Glutamatergic neuron (in vitro differentiated cells): Measurements from ENCODE around the gene LRRTM2. TPM values are rescaled to one million over a fixed set of nuclear protein-coding genes. Genes with fewer than 3 reads are reported as not detected.

Experiments
- DNase-seq: peaks from one replicate; pipeline ENCODE4 v3.0.0; 2022
- H3K27ac Mint-ChIP-seq: one replicate; pipeline ENCODE4 v1.8.0; 2020; ENCODE audit warnings: mild to moderate bottlenecking, mixed read lengths, inconsistent platforms; ENCODE audit not compliant: unreplicated experiment
- H3K27me3 Mint-ChIP-seq: one replicate; pipeline ENCODE4 v1.8.0; 2020; ENCODE audit warnings: mild to moderate bottlenecking, moderate library complexity, mixed read lengths, inconsistent platforms; ENCODE audit not compliant: unreplicated experiment
- H3K36me3 Mint-ChIP-seq: one replicate; pipeline ENCODE4 v1.8.0; 2020; ENCODE audit warnings: mild to moderate bottlenecking, mixed read lengths, inconsistent platforms; ENCODE audit not compliant: unreplicated experiment
- H3K4me1 Mint-ChIP-seq: one replicate; pipeline ENCODE4 v1.8.0; 2020; ENCODE audit warnings: mild to moderate bottlenecking, low read depth, mixed read lengths, inconsistent platforms; ENCODE audit not compliant: unreplicated experiment
- H3K4me3 Mint-ChIP-seq: one replicate; pipeline ENCODE4 v1.8.0; 2020; ENCODE audit warnings: mild to moderate bottlenecking, mixed read lengths, inconsistent platforms; ENCODE audit not compliant: unreplicated experiment
- H3K9me3 Mint-ChIP-seq: one replicate; pipeline ENCODE4 v1.8.0; 2020; ENCODE audit warnings: mild to moderate bottlenecking, moderate library complexity, mixed read lengths, inconsistent platforms; ENCODE audit not compliant: unreplicated experiment
- CTCF ChIP-seq: fragments of 200-600 bp; sonication (generic); IDR thresholded peaks from one replicate; pipeline ENCODE4 v1.5.0; 2021; ENCODE audit not compliant: partially characterized antibody, unreplicated experiment
- total RNA-seq: library from RNA; stranded (reverse); fragmentation: NEBNext Ultra II Directional; extraction: Animal tissue kit (Norgen Biotek cat#: 25700); gene quantifications from one replicate; pipeline ENCODE4 v1.2.1, GENCODE V29; 2021; ENCODE audit not compliant: unreplicated experiment

LRRTM2 gene
- total RNA-seq, 1 donor from 2014 or later, result 28.9 TPM

- no peak for DNase-seq
- Mint-ChIP-seq H3K27ac (no peak overlapping the region), H3K4me3 (no peak overlapping the region), H3K36me3 (no peaks in the 10 kb centered on the region), H3K9me3 (peaks cover 5% of the 10 kb centered on the region), H3K4me1 (peaks cover 25% of the 10 kb centered on the region), H3K27me3 (peaks cover 8% of the 10 kb centered on the region)
- no peak for TF ChIP-seq CTCF
Observed at GRCh38 chr5:138914338-138914737, 39.2 kb upstream of the LRRTM2 start.

GRCh38 chr5:138913773-138914172, 38.6 kb upstream of the LRRTM2 start:
- no peak for DNase-seq
- H3K27ac Mint-ChIP-seq, result no peak overlapping the region
- peaks cover 7% of the 10 kb centered on the region for H3K27me3 Mint-ChIP-seq
- no peak overlapping the region for H3K4me3 Mint-ChIP-seq
- TF ChIP-seq CTCF, result no peak
- no peaks in the 10 kb centered on the region for H3K36me3 Mint-ChIP-seq
- peaks cover 22% of the 10 kb centered on the region for H3K4me1 Mint-ChIP-seq
- peaks cover 5% of the 10 kb centered on the region for H3K9me3 Mint-ChIP-seq

- no peaks in the 10 kb centered on the region for H3K36me3 Mint-ChIP-seq
- no peak for DNase-seq
- H3K4me3 Mint-ChIP-seq, result no peak overlapping the region
- no peak for TF ChIP-seq CTCF
- H3K4me1 Mint-ChIP-seq, result peaks cover 21% of the 10 kb centered on the region
- H3K27me3 Mint-ChIP-seq, result peaks cover 8% of the 10 kb centered on the region
- H3K9me3 Mint-ChIP-seq, result peaks cover 5% of the 10 kb centered on the region
- peak overlapping the region; percentile 5 for H3K27ac Mint-ChIP-seq
Observed at GRCh38 chr5:138912093-138912492, 37.0 kb upstream of the LRRTM2 start.

- peaks cover 8% of the 10 kb centered on the region for H3K27me3 Mint-ChIP-seq
- no peak overlapping the region for H3K4me3 Mint-ChIP-seq
- TF ChIP-seq CTCF, result no peak
- H3K27ac Mint-ChIP-seq, result peak overlapping the region; percentile 5
- H3K9me3 Mint-ChIP-seq, result peaks cover 6% of the 10 kb centered on the region
- peaks cover 21% of the 10 kb centered on the region for H3K4me1 Mint-ChIP-seq
- H3K36me3 Mint-ChIP-seq, result no peaks in the 10 kb centered on the region
- no peak for DNase-seq
Observed at GRCh38 chr5:138911441-138911840, 36.3 kb upstream of the LRRTM2 start.

- Mint-ChIP-seq H3K36me3 (no peaks in the 10 kb centered on the region), H3K4me1 (peaks cover 21% of the 10 kb centered on the region), H3K27me3 (peaks cover 4% of the 10 kb centered on the region), H3K27ac (peak overlapping the region; percentile 49), H3K9me3 (peaks cover 6% of the 10 kb centered on the region), H3K4me3 (peak overlapping the region; percentile 1)
- no peak for DNase-seq
- TF ChIP-seq CTCF, result no peak
Observed at GRCh38 chr5:138910546-138911185, 35.5 kb upstream of the LRRTM2 start.
